ENCODE results near the gene CTNND2.
"Not testable (repeated sequence)": the region's sequence is repeated elsewhere in the genome, so short reads cannot be mapped to it uniquely, and the experiment has no call there.

CTNND2 gene

GRCh38 chr5:11007269-11007870, 896.9 kb downstream of the CTNND2 start:
- no peak for DNase-seq

- not testable (repeated sequence) for DNase-seq
Observed at GRCh38 chr5:11004523-11004922, 899.7 kb downstream of the CTNND2 start.

DNA sequence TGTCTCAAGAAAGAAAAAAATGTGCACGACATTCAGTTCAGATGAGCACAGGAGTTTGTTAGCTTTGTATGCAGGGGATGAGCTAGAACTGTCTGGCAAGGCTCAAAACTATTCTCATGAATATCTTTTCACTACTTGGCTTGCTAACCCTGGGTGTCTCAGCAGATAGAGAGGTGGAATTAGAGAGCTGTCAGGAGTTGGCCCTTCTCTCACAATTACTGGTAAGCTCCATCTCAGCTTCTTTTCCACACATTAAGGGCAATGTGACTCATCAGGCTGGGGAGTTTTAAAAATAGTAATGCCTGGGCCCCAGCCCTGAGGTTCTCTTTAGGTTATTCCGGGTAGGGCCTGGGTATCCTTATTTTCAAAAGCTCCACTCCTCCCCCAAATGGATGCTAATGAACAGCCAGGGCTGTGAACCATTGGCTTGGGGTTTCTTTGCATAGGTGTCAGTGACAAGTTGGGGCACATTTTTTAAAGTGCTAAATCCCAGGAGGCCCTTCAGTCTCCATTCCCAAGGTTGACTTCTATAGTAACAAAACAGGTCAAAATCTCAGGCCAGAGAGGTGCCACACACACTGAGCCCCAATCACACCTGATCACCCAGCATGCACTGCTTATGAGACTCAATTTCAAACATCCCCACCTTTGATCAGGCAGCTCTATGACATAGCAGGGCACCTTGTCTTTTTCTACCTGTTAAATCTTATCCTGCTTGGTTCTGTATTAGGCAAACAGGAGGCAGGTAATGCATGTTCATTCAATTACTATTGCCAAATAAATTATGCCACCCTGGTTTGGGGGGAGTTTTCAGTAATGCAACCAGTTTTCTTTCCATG, 903.5 kb downstream of the CTNND2 start:
- DNase-seq, result no peak

DNA sequence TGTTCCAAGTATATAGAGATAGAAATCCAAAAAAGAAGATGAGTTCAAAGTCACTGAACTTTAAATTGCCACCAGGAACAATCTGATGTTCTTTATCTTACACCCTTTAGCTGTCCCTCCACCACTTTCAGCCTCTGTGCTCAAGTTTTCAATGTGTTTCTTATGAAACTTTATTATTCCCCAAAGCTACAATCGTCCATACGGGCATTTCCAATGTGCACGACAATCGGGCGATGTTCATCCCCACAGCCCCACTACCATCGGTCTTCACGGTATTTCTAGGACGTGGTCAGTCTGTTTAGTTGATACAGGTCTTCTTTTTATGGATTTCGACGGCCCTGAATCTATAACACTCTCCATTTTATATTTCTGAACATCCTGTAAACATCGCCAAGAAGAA, 904.5 kb downstream of the CTNND2 start:
- no peak for DNase-seq

- no peak for DNase-seq
Observed at GRCh38 chr5:10995891-10996290, 908.4 kb downstream of the CTNND2 start.

DNA sequence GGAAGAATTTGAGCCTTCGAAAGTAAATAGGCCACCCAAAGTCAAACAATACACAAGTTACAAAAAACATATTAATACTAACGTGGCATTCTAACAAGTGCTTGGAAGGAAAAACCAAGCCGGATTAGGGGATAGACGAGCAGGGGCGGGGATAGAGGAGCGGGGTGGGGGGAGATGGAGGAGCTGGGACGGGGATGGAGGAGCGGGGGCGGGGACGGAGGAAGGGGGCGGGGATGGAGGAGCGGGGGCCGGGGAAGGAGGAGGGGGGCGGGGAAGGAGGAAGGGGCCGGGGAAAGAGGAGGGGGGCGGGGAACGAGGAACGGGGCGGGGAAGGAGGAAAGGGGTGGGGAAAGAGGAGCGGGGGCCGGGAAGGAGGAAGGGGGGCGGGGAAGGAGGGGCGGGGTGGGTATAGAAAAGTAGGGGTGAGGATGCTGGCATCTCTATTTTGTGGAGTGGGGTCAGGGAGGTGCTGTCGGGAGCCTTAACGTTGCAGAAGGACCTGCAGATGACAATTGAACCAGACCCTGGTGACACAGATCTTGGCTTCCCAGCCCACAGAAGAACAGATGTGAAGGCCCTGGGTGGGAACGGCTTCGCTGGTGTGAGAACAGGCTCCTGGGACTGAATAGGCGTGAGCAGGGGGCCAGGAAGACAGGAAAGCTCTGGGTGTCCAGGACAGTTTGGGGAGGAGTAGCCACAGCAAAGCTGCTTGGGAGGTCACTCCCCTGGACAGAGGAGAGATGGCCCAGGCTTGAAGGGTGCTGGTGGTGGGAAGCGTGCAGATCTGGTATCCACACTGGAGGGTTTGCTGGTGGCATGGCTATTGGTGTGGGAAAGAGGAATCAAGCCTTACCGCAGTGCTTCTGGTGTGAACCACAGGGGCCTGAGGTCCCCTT, 909.9 kb downstream of the CTNND2 start:
- DNase-seq, result no peak

- DNase-seq, result no peak
Observed at GRCh38 chr5:10990634-10991033, 913.6 kb downstream of the CTNND2 start.

GRCh38 chr5:10989577-10990263, 914.5 kb downstream of the CTNND2 start:
- no peak for DNase-seq

- no peak for DNase-seq
Observed at GRCh38 chr5:10988622-10989021, 915.6 kb downstream of the CTNND2 start.

GRCh38 chr5:10987925-10988504, 916.2 kb downstream of the CTNND2 start:
- peak; percentile 36 for DNase-seq

DNA sequence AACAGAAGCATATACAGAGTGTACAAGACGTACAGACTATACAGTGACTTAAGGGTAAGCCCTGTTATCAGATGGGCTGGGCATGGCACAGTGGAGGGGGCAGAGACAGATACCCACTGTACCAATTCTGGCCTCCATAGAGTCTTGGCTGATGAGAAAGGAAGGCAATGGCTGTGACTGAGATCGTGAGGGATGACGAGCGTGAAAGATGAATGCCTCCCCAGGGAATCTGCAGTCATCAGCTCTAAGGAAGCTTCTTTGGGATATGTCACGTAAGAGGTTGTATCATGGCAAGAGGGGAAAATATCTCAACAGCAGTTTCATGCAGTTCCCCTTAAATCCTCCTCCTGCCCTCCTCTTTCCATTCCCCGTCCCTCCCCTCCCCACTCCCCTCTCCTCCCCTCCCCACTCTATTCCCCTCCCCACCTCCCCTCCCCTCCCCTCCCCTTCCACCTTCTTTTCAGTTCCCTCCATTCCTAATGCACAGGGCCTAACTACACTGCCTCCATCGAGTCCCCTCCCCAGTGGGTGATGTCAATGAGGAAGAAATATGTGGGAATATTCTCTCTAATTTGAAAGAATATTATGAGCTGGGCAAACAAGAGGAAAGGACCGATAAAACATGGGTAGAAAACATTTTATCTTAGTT, 916.8 kb downstream of the CTNND2 start:
- no peak for DNase-seq

DNA sequence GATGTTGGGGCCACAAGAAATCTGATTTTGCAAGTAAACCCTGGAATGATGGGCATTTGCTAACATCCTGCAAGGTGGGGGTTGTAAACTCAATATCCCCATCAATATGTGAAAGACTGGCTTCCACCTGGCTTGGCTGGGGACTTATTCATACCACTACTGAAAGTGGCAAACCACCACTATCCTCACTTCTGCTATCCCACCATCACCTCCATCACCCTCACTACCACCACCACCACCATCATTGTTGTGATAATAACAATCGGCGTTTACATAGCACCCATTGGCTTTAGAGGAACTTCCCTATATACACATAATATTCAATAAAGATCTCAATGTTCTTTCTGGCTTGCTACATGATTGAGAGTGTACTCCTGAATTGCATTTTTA, 918.5 kb downstream of the CTNND2 start:
- DNase-seq, result no peak

DNA sequence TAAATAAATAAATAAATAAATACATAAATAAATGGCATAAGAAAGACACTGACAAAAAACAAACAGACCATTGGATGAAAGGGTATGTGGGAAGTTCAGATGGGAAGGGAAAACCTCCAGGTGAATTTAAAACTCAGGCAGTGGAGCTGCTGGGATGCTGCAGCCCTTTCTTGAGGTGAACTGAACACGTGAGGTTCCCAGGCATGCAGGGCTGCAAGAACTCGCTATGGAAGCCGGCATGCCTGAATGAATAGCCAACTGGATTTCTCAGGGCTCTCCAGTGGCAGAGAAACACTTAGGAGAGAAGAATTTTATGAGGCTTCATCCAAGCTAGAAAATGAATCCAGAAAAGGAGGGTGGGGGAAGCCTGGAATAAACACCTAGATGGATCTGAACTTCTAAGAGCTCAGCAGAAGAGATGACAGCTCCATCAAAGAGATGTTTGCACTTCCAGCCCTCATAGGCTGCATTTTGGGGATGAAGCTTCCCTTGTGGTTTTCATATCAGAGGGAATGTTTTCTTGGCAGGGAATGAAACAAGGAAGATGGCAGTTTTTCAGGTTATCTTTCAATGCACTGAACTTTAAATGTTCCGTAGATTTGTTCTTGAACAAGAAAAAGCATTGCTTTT, 919.0 kb downstream of the CTNND2 start:
- DNase-seq, result no peak

GRCh38 chr5:10984021-10984715, 920.1 kb downstream of the CTNND2 start:
- no peak for DNase-seq

DNA sequence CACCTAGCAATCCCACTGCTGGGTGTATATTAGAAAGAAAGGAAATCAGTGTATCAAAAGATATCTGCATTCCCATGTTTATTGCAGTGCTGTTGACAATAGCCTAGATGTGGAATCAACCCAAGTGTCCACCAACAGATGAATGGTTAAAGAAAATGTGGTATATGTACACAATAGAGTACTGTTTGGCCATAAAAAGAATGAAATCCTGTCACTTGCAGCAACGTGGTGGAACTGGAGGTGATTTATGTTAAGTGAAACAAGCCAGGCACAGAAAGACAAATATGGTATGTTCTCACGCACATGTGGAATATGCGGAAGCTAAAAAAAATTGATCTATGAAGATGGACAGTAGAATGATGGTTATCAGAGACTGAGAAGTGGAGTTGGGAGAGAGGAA, 921.6 kb downstream of the CTNND2 start:
- no peak for DNase-seq

DNA sequence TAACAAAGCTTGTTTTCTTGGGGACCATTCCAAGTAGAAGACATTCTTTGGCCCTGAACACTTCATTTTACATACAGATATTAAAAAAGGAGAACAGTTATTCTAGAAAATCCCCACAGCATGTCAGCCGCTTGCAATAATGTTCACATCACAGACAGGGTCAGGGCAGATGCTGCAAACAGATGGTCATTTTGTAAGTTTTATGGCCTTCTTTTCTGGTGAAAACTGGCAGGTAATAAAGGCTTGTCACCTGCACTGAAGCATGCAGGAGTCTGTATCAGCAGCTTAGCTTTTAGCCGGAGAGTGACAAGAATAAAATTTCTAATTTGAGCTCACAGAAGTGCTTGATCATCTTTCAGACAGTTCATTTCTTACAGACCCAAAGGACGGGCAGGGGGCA, 922.3 kb downstream of the CTNND2 start:
- DNase-seq, result no peak

- DNase-seq, result no peak
Observed at GRCh38 chr5:10977011-10977410, 927.2 kb downstream of the CTNND2 start.

DNA sequence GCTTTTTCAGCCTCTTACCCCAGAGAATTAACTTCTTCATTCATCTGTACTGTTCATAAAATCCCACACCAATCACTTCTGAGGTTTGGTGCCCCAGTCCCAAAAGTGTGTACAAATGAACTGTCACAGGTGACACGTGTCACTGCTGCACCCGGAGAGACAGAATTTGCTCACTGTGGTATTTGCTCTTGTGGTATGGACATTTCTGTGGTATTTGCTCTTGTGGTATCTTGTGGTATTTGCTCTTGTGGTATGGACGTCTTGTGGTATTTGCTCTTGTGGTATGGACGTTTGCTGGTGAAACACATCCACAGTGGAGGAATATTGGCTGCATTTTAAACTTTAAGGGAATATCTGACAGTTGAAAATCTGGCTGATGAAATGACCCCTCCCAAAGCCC, 928.3 kb downstream of the CTNND2 start:
- DNase-seq, result no peak

DNA sequence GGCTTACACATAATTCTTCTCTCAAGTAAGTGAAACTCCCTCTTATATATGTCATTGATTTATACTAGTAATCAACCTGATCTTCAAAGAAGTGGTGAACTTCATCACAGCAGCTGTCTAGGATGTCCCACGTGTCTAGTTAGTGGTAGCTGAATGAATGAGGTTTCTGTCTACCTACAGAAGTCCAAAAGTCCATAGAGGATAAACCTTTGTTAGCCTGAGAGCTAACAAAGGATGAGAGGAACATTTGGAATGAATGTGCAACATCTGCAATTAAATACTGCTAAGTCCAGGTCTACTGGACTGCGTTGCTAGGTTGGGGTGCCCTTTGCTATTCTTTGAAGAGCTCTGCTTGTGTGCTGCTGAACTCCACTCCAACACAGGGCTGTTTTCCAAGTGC, 929.4 kb downstream of the CTNND2 start:
- DNase-seq, result no peak

DNA sequence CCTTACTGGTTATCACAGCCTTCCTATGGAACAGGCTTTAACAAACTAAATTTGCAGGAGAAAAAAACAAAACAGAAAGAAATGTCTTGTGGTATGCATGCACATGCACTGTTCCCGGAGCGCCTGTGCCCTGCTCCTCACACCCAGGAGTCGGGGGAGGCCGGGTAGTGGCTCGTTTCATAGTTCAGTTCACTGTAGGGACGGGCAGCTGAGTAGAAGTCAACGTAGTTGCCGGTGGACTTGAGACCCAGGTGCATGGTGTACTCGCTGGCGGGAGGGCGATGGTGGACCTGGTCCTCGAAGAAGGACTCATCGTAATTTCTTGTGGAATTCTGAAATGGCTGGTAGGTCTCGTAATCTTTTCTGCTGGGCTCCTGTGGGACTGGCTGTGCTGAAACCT, 930.9 kb downstream of the CTNND2 start:
- no peak for DNase-seq

DNA sequence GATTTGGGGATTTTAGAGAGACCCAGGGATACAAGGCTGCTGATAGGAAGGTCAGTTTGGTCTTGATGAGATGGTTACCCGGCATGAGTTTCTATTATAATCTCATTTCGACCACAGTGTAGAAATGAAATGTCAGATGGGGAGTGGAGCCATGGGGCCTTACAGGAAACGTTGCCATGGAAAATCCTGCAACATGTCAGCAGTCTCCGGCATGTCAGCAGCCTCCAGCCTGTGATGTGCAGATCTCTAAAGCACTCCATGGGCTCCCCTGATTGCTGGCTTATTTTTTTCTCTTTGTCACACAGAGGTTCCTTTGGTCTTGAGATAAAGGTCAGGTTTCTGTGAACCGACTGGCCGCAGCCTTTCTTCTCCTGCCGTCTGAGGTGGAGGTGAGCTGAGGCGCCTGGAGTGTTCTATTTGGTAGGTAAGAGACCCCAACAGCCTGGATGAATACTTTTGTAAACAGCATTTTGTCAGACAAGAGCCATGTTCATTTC, 934.5 kb downstream of the CTNND2 start:
- DNase-seq, result no peak

Data from activated CD4-positive, alpha-beta T cell treated with anti-CD3 and anti-CD28 coated beads for 1 hour (primary cell).